GM08714 (cell line): ENCODE measurements around the gene SLC36A1.

ENCODE experiments used
- H3K4me3 ChIP-seq: fragments of 200-500 bp; sonication (Bioruptor generic); 2 replicates; pipeline ENCODE4 v1.5.1; 2014; ENCODE audit warnings: mild to moderate bottlenecking, low read length, inconsistent platforms
- ZNF274 ChIP-seq: IDR thresholded peaks from 2 replicates; pipeline ENCODE4 v1.6.1; 2012; ENCODE audit warnings: mild to moderate bottlenecking, low read depth, low read length

The SLC36A1 gene

GRCh38 chr5:151464101-151464500 lies 16.7 kb downstream of the SLC36A1 start:
- no peak for TF ChIP-seq ZNF274
- no peak overlapping the region for H3K4me3 ChIP-seq

GRCh38 chr5:151465476-151465875 lies 18.1 kb downstream of the SLC36A1 start:
- no peak for TF ChIP-seq ZNF274
- no peak overlapping the region for H3K4me3 ChIP-seq

GRCh38 chr5:151467576-151467975 lies 20.2 kb downstream of the SLC36A1 start:
- no peak overlapping the region for H3K4me3 ChIP-seq
- TF ChIP-seq ZNF274: no peak

GRCh38 chr5:151469386-151469785 lies 22.0 kb downstream of the SLC36A1 start:
- no peak overlapping the region for H3K4me3 ChIP-seq
- TF ChIP-seq ZNF274: no peak

- H3K4me3 ChIP-seq: no peak overlapping the region
- TF ChIP-seq ZNF274: no peak
These were observed 22.6 kb downstream of the SLC36A1 start for GRCh38 chr5:151469992-151470391.

- H3K4me3 ChIP-seq: no peak overlapping the region
- TF ChIP-seq ZNF274: no peak
These were observed 23.0 kb downstream of the SLC36A1 start for GRCh38 chr5:151470439-151470838.

- TF ChIP-seq ZNF274: no peak
- H3K4me3 ChIP-seq: no peak overlapping the region
These were observed 23.9 kb downstream of the SLC36A1 start for GRCh38 chr5:151471276-151471675.

- no peak for TF ChIP-seq ZNF274
- H3K4me3 ChIP-seq: no peak overlapping the region
These were observed 27.4 kb downstream of the SLC36A1 start for GRCh38 chr5:151474799-151475198.

GRCh38 chr5:151475388-151475787 lies 28.0 kb downstream of the SLC36A1 start:
- no peak overlapping the region for H3K4me3 ChIP-seq
- TF ChIP-seq ZNF274: no peak

GRCh38 chr5:151476016-151476415 lies 28.6 kb downstream of the SLC36A1 start:
- no peak for TF ChIP-seq ZNF274
- no peak overlapping the region for H3K4me3 ChIP-seq

- no peak overlapping the region for H3K4me3 ChIP-seq
- no peak for TF ChIP-seq ZNF274
These were observed 29.7 kb downstream of the SLC36A1 start for GRCh38 chr5:151477101-151477500.

- no peak for TF ChIP-seq ZNF274
- H3K4me3 ChIP-seq: no peak overlapping the region
These were observed 33.2 kb downstream of the SLC36A1 start for GRCh38 chr5:151480384-151481293.

GRCh38 chr5:151483176-151483575 lies 35.8 kb downstream of the SLC36A1 start:
- TF ChIP-seq ZNF274: no peak
- H3K4me3 ChIP-seq: no peak overlapping the region

GRCh38 chr5:151483647-151484046 lies 36.2 kb downstream of the SLC36A1 start:
- H3K4me3 ChIP-seq: no peak overlapping the region
- no peak for TF ChIP-seq ZNF274

- TF ChIP-seq ZNF274: no peak
- H3K4me3 ChIP-seq: no peak overlapping the region
These were observed 40.1 kb downstream of the SLC36A1 start for GRCh38 chr5:151487544-151487943.
